Fibroblast of lung (primary cell): ENCODE data around the gene PEX10. TPM values are rescaled to one million over a fixed set of nuclear protein-coding genes. Genes with fewer than 3 reads are reported as not detected.

Experiments used
- DNase-seq, 2 donors: peaks; one replicate each; pipeline versions ENCODE4 v3.0.0 to v3.0.0-alpha.2; 2010; ENCODE audit warnings: low read depth in 2 of 2
- H2AFZ ChIP-seq: 2 replicates; pipeline ENCODE4 v1.5.1; 2012; ENCODE audit warnings: low read length, control low read depth, inconsistent platforms
- H3K27ac ChIP-seq: 2 replicates; pipeline ENCODE4 v1.5.1; 2011; ENCODE audit warnings: low read length, control low read depth; ENCODE audit not compliant: insufficient read depth
- H3K27me3 ChIP-seq: 2 replicates; pipeline ENCODE4 v1.5.1; 2011; ENCODE audit warnings: mild to moderate bottlenecking, low read length; ENCODE audit not compliant: control insufficient read depth, insufficient read depth
- H3K36me3 ChIP-seq: 2 replicates; pipeline ENCODE4 v1.5.1; 2011; ENCODE audit warnings: low read length; ENCODE audit not compliant: control insufficient read depth, insufficient read depth
- H3K4me1 ChIP-seq: 2 replicates; pipeline ENCODE4 v1.5.1; 2011; ENCODE audit warnings: low read length; ENCODE audit not compliant: control insufficient read depth, insufficient read depth; ENCODE audit errors: extremely low read depth
- H3K4me2 ChIP-seq: 2 replicates; pipeline ENCODE4 v1.5.1; 2011; ENCODE audit warnings: low read length, control low read depth; ENCODE audit not compliant: insufficient read depth; ENCODE audit errors: extremely low read depth
- H3K4me3 ChIP-seq, 4 experiments: fragments of 200-600 bp in 1 of 4; sonication (generic) in 1 of 4; replicated peaks in 1 of 4; 2 replicates each; pipeline ENCODE4 v1.5.1; 2011 to 2016; ENCODE audit warnings: low read length in 4 of 4, low read depth in 3 of 4, mild to moderate bottlenecking in 3 of 4, control low read depth in 2 of 4, inconsistent platforms in 1 of 4, mixed read lengths in 1 of 4; ENCODE audit not compliant: insufficient read depth in 1 of 4; ENCODE audit errors: control extremely low read depth in 1 of 4
- H3K79me2 ChIP-seq: 2 replicates; pipeline ENCODE4 v1.5.1; 2012; ENCODE audit warnings: mild to moderate bottlenecking, low read length, inconsistent platforms; ENCODE audit not compliant: control insufficient read depth, insufficient read depth
- H3K9ac ChIP-seq: 2 replicates; pipeline ENCODE4 v1.5.1; 2011; ENCODE audit warnings: mild to moderate bottlenecking, low read length, control low read depth; ENCODE audit not compliant: insufficient read depth
- H3K9me3 ChIP-seq: 2 replicates; pipeline ENCODE4 v1.5.1; 2012; ENCODE audit warnings: low read depth, low read length; ENCODE audit not compliant: control insufficient read depth, insufficient read depth
- H4K20me1 ChIP-seq: 2 replicates; pipeline ENCODE4 v1.5.1; 2011; ENCODE audit warnings: low read length; ENCODE audit not compliant: control insufficient read depth, insufficient read depth; ENCODE audit errors: extremely low read depth
- EZH2 ChIP-seq: IDR thresholded peaks from 2 replicates; pipeline ENCODE4 v1.5.1; 2012; ENCODE audit warnings: low read length, control low read depth, mild to moderate bottlenecking; ENCODE audit errors: missing control alignments
- polyA plus RNA-seq, 2 donors: library from polyadenylated mRNA; depleted of rRNA in 1 of 2; stranded (reverse) in 1 of 2; unstranded in 1 of 2; fragments of >200 nt; gene quantifications; 2 replicates each; pipeline ENCODE4 v1.2.1, GENCODE V29; 2011 to 2012; ENCODE audit warnings: missing spikeins in 1 of 2
- total RNA-seq: library from RNA; depleted of rRNA; stranded (reverse); fragments of >200 nt; gene quantifications from 2 replicates; pipeline ENCODE4 v1.2.1, GENCODE V29; 2014
- TF ChIP-seq, protein P1 (sequence below), 2 donors: IDR thresholded peaks in 1 of 2; conservative IDR thresholded peaks in 1 of 2; 1 replicate in 1 of 2; 2 replicates in 1 of 2; pipeline ENCODE4 v1.5.1; 2011 to 2012; ENCODE audit warnings: low read length in 2 of 2, control low read depth in 1 of 2, inconsistent platforms in 1 of 2, low read depth in 1 of 2, mild to moderate bottlenecking in 1 of 2

Gene PEX10
- total and polyA plus RNA-seq, 2 donors (not counting 1 experiment from before 2014, with no cell fraction given), result 15.4 to 33.4 TPM

DNA sequence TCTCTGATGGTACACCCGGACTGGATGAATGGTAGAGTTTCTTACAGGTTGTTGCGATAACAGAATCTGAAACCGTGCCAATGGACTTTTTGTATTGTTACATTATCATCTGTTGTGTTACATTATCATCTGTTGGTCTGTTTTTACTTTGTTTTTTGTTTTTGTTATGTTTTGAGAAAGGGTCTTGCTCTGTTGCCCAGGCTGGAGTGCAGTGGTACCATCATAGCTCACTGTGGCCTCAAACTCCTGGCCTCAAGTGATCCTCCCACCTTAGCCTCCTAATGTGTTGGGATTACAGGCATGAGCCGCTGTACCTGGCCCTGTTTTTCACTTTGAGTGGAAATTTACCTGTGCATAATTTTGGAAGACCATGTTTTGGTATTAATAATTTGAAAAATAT, 10.2 kb upstream of the PEX10 start:
- no peaks in the 10 kb centered on the region for H3K4me1 ChIP-seq
- H3K9ac ChIP-seq, result no peak overlapping the region
- H3K79me2 ChIP-seq, result no peaks in the 10 kb centered on the region
- peaks cover 3% of the 10 kb centered on the region for H3K27me3 ChIP-seq
- H3K4me3 ChIP-seq, result no peak overlapping the region
- TF ChIP-seq, protein P1, sequence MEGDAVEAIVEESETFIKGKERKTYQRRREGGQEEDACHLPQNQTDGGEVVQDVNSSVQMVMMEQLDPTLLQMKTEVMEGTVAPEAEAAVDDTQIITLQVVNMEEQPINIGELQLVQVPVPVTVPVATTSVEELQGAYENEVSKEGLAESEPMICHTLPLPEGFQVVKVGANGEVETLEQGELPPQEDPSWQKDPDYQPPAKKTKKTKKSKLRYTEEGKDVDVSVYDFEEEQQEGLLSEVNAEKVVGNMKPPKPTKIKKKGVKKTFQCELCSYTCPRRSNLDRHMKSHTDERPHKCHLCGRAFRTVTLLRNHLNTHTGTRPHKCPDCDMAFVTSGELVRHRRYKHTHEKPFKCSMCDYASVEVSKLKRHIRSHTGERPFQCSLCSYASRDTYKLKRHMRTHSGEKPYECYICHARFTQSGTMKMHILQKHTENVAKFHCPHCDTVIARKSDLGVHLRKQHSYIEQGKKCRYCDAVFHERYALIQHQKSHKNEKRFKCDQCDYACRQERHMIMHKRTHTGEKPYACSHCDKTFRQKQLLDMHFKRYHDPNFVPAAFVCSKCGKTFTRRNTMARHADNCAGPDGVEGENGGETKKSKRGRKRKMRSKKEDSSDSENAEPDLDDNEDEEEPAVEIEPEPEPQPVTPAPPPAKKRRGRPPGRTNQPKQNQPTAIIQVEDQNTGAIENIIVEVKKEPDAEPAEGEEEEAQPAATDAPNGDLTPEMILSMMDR (conservative IDR thresholded peaks at IDR 0.05 in 1 of 2, IDR thresholded peaks at IDR 0.05 in 1 of 2; ENCODE audit: low read depth in 1 of 2, low read length in 2 of 2), result no peak
- TF ChIP-seq EZH2, result no peak
- no peak overlapping the region for H2AFZ ChIP-seq
- H3K27ac ChIP-seq, result no peak overlapping the region
- no peak overlapping the region for H3K4me2 ChIP-seq
- no peaks in the 10 kb centered on the region for H3K36me3 ChIP-seq
- H4K20me1 ChIP-seq, result no peaks in the 10 kb centered on the region
- no peak for DNase-seq
- H3K9me3 ChIP-seq, result no peaks in the 10 kb centered on the region

DNA sequence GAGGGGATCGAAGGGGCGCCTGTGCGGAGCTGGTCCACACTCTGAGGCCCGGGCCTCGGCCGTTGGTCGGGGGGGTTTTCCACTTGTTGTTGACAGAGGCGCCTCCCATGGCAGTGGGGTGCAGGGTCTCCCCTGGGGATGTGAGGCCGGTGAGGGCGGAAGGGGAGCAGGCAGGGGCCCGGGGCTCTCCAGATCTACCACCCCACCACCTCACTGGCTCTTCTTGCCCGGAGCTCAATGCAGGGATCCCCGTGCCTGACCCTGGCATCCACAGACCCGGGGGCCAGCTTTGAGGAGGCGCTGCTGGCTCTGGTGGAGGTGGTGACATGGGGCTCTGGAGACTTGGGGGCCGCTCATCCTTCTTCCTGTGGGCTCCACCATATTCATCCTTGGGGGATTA, 7.1 kb upstream of the PEX10 start:
- Histone ChIP-seq H3K4me2 (no peak overlapping the region), H3K4me3 (no peak overlapping the region), H3K36me3 (no peaks in the 10 kb centered on the region), H3K79me2 (no peaks in the 10 kb centered on the region), H3K4me1 (no peaks in the 10 kb centered on the region), H3K9me3 (no peaks in the 10 kb centered on the region), H3K27ac (no peak overlapping the region), H3K27me3 (peaks cover 3% of the 10 kb centered on the region), H4K20me1 (no peaks in the 10 kb centered on the region), H2AFZ (no peak overlapping the region), H3K9ac (no peak overlapping the region)
- TF ChIP-seq, protein P1 (conservative IDR thresholded peaks at IDR 0.05 in 1 of 2, IDR thresholded peaks at IDR 0.05 in 1 of 2; ENCODE audit: low read depth in 1 of 2, low read length in 2 of 2), result no peak
- TF ChIP-seq EZH2, result no peak
- no peak for DNase-seq

DNA sequence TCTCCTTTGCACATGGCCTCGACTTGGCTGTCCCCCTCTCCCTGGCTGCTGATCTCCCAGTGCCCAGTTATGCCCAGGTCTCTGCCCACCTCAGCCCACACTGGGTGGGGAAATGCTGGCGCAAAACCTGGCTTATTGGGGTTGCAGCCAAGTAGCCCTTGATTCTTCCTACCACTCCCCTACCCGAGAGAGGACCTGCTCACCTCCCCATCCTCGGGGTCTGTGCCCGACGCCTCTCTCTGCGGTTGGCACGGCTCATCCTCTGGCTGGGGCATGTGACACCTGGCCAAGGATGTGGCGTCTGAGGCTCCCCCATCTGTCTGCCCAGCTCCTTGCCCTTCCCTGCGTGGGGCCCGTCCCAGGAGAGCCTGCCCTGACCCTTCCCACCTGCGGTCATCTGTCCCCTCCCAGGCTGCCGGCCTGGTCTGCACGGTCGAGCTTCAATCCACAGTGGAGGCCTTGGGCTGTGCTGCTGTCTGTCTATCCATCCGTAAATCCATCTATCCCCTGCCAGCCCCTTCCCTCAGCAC, 6.5 kb upstream of the PEX10 start:
- H3K4me3 ChIP-seq, result no peak overlapping the region
- no peaks in the 10 kb centered on the region for H3K4me1 ChIP-seq
- H3K9me3 ChIP-seq, result no peaks in the 10 kb centered on the region
- no peak overlapping the region for H3K27ac ChIP-seq
- peaks cover 3% of the 10 kb centered on the region for H3K27me3 ChIP-seq
- TF ChIP-seq, protein P1 (conservative IDR thresholded peaks at IDR 0.05 in 1 of 2, IDR thresholded peaks at IDR 0.05 in 1 of 2; ENCODE audit: low read depth in 1 of 2, low read length in 2 of 2), result no peak
- TF ChIP-seq EZH2, result no peak
- H3K79me2 ChIP-seq, result no peaks in the 10 kb centered on the region
- H3K9ac ChIP-seq, result no peak overlapping the region
- DNase-seq, result no peak
- no peak overlapping the region for H3K4me2 ChIP-seq
- H4K20me1 ChIP-seq, result no peaks in the 10 kb centered on the region
- H2AFZ ChIP-seq, result no peak overlapping the region
- H3K36me3 ChIP-seq, result no peaks in the 10 kb centered on the region
